B cell (primary cell): ENCODE measurements around the gene FAM168A. TPM values are rescaled to one million over a fixed set of nuclear protein-coding genes. Genes with fewer than 3 reads are reported as not detected.

ENCODE experiments used
- ATAC-seq: fragments of 200-7000 bp; cut with Tn5 transposase; one replicate; pipeline ENCODE4 v1.10.0; 2021; ENCODE audit warnings: low read depth, mild to moderate bottlenecking, moderate number of reproducible peaks, moderate library complexity
- CTCF ChIA-PET: fragments of 350-600 bp; sonication (Branson Sonifier 250); formaldehyde crosslinking; loops from one replicate; lab custom pipeline; 2021; ENCODE audit warnings: antibody characterized with exemption, inconsistent platforms; lab: Charles Lee
- POLR2A ChIA-PET: fragments of 350-600 bp; sonication (Branson Sonifier 250); formaldehyde crosslinking; loops from one replicate; lab custom pipeline; 2021; ENCODE audit warnings: antibody characterized with exemption; lab: Charles Lee
- DNase-seq: peaks from one replicate; pipeline ENCODE4 v3.0.0; 2013
- H2AFZ ChIP-seq: 2 replicates; pipeline ENCODE4 v1.6.1; 2012; ENCODE audit warnings: mild to moderate bottlenecking, low read depth, low read length; ENCODE audit not compliant: insufficient read depth, poor library complexity, severe bottlenecking
- H3K27ac ChIP-seq, 2 donors: 1 replicate in 1 of 2; 2 replicates in 1 of 2; pipeline ENCODE4 v1.5.1; 2012 to 2013; ENCODE audit warnings: low read length in 2 of 2, mild to moderate bottlenecking in 2 of 2, moderate library complexity in 1 of 2
- H3K27me3 ChIP-seq, 4 experiments: fragments of 200-600 bp in 1 of 4; sonication (generic) in 1 of 4; replicated peaks in 1 of 4; 1 replicate in 2 of 4; 2 replicates in 2 of 4; pipeline versions ENCODE4 v1.6.1 to v1.7.0; 2013 to 2016; ENCODE audit warnings: low read length in 3 of 4, mild to moderate bottlenecking in 2 of 4, mixed read lengths in 1 of 4, moderate library complexity in 1 of 4; ENCODE audit not compliant: insufficient read depth in 4 of 4, control insufficient read depth in 3 of 4; ENCODE audit errors: control extremely low read depth in 1 of 4
- H3K36me3 ChIP-seq, 2 experiments: replicated peaks in 1 of 2; 1 replicate in 1 of 2; 2 replicates in 1 of 2; pipeline versions ENCODE4 v1.6.1 to v1.7.1; 2013; ENCODE audit warnings: low read length in 1 of 2; ENCODE audit not compliant: insufficient read depth in 2 of 2, control insufficient read depth in 1 of 2; ENCODE audit errors: control extremely low read depth in 1 of 2, extremely low read depth in 1 of 2
- H3K4me1 ChIP-seq, 2 donors: fragments of 200-600 bp in 1 of 2; sonication (generic) in 1 of 2; 1 replicate in 1 of 2; 2 replicates in 1 of 2; pipeline versions ENCODE4 v1.5.1 to v1.6.1; 2013 to 2017; ENCODE audit warnings: low read length in 2 of 2; ENCODE audit not compliant: control insufficient read depth in 2 of 2, insufficient read depth in 2 of 2
- H3K4me2 ChIP-seq: replicated peaks from 2 replicates; pipeline ENCODE3; 2012; ENCODE audit warnings: mild to moderate bottlenecking, low read depth, low read length; ENCODE audit not compliant: poor library complexity, severe bottlenecking
- H3K4me3 ChIP-seq, 5 experiments: fragments of 200-600 bp in 1 of 5; sonication (generic) in 1 of 5; 1 replicate in 3 of 5; 2 replicates in 2 of 5; pipeline versions ENCODE4 v1.5.1 to v1.7.0; 2011 to 2016; ENCODE audit warnings: low read length in 4 of 5, mild to moderate bottlenecking in 4 of 5, low read depth in 2 of 5, control low read depth in 1 of 5, moderate library complexity in 1 of 5; ENCODE audit not compliant: insufficient read depth in 1 of 5; ENCODE audit errors: control extremely low read depth in 1 of 5, extremely low read depth in 1 of 5
- H3K79me2 ChIP-seq: fragments of 200-600 bp; sonication (generic); one replicate; pipeline ENCODE4 v1.6.0; 2016; ENCODE audit warnings: low read length; ENCODE audit not compliant: control insufficient read depth, insufficient read depth
- H3K9ac ChIP-seq: fragments of 200-600 bp; sonication (generic); 2 replicates; pipeline ENCODE4 v1.6.1; 2017; ENCODE audit warnings: mild to moderate bottlenecking, low read length, moderate library complexity
- H3K9me3 ChIP-seq, 3 donors: one replicate each; pipeline versions ENCODE4 v1.6.1 to v1.7.1; 2013; ENCODE audit warnings: low read length in 2 of 3; ENCODE audit not compliant: control insufficient read depth in 2 of 3, insufficient read depth in 1 of 3; ENCODE audit errors: control extremely low read depth in 1 of 3
- H4K20me1 ChIP-seq: 2 replicates; pipeline ENCODE4 v1.6.0; 2012; ENCODE audit warnings: mild to moderate bottlenecking, low read length; ENCODE audit not compliant: insufficient read depth, control insufficient read depth, poor library complexity, severe bottlenecking
- H3K27ac Mint-ChIP-seq: one replicate; pipeline ENCODE4 v1.8.0; 2021; ENCODE audit warnings: mixed read lengths
- H3K27me3 Mint-ChIP-seq: one replicate; pipeline ENCODE4 v1.8.0; 2021; ENCODE audit warnings: mixed read lengths
- H3K4me1 Mint-ChIP-seq: one replicate; pipeline ENCODE4 v1.8.0; 2021; ENCODE audit warnings: mixed read lengths
- H3K4me3 Mint-ChIP-seq: one replicate; pipeline ENCODE4 v1.8.0; 2021; ENCODE audit warnings: mixed read lengths
- H3K9me3 Mint-ChIP-seq: one replicate; pipeline ENCODE4 v1.8.0; 2022; ENCODE audit warnings: mixed read lengths; ENCODE audit not compliant: insufficient read depth
- CTCF ChIP-seq: fragments of 200-600 bp; IDR thresholded peaks from one replicate; pipeline ENCODE4 v1.8.0; 2022; ENCODE audit warnings: antibody characterized with exemption, mild to moderate bottlenecking
- EZH2 ChIP-seq: IDR thresholded peaks from 2 replicates; pipeline ENCODE4 v1.6.1; 2012; ENCODE audit warnings: borderline replicate concordance, low read depth, mild to moderate bottlenecking, moderate library complexity, low read length; ENCODE audit not compliant: insufficient read depth, poor library complexity, severe bottlenecking
- WGBS: methylation state at CpG from one replicate; pipeline ENCODE4 v1.1.5; 2013; ENCODE audit warnings: missing lambda C conversion rate; ENCODE audit not compliant: insufficient coverage; 5-methylcytosine and 5-hydroxymethylcytosine counted together
- intact Hi-C: fragments of 100-400 bp; cut with micrococcal nuclease; formaldehyde crosslinking; loops from one replicate; pipeline ENCODE4 v1.10.0; 2022
- polyA plus RNA-seq: library from polyadenylated mRNA; depleted of rRNA; stranded (reverse); fragments of >200 nt; gene quantifications from 2 replicates; pipeline ENCODE4 v1.2.3, GENCODE V29; 2012
- total RNA-seq, 2 donors: library from RNA; stranded (reverse); fragments of 120-200 nt in 1 of 2; gene quantifications; 1 replicate in 1 of 2; 2 replicates in 1 of 2; pipeline versions ENCODE4 v1.2.3 to v1.2.4, GENCODE V29; 2013 to 2022

Gene FAM168A
- total and polyA plus RNA-seq, 2 donors (not counting 1 experiment from before 2014, with no cell fraction given): 11.0 to 26.8 TPM

- no peak overlapping the region for H3K27ac ChIP-seq
- H3K4me1 ChIP-seq: no peaks in the 10 kb centered on the region
- Mint-ChIP-seq H3K27ac (no peak overlapping the region), H3K4me3 (no peak overlapping the region), H3K4me1 (peaks cover 20% of the 10 kb centered on the region), H3K9me3 (no peaks in the 10 kb centered on the region), H3K27me3 (no peaks in the 10 kb centered on the region)
- peaks cover 0 to 2% of the 10 kb centered on the region in 2 experiments for H3K36me3 ChIP-seq
- H3K9ac ChIP-seq: no peak overlapping the region
- no peak overlapping the region for H3K4me3 ChIP-seq
- no peaks in the 10 kb centered on the region for H4K20me1 ChIP-seq
- H3K4me2 ChIP-seq: no peak overlapping the region
- H3K9me3 ChIP-seq: no peaks in the 10 kb centered on the region
- TF ChIP-seq EZH2 (no peak), CTCF (no peak)
- H3K27me3 ChIP-seq: no peaks in the 10 kb centered on the region
- no peak for ATAC-seq
- intact Hi-C loops: no loop called here
- WGBS: no CpG with 5 or more reads among the region's 2 CpGs
- H3K79me2 ChIP-seq: peaks cover 27% of the 10 kb centered on the region
- POLR2A ChIA-PET: no interaction called here
- DNase-seq: no peak
- CTCF ChIA-PET: no interaction called here
- no peak overlapping the region for H2AFZ ChIP-seq
Measured at GRCh38 chr11:73547706-73548595, 50.0 kb downstream of the FAM168A start.

- H3K79me2 ChIP-seq: peaks cover 27% of the 10 kb centered on the region
- no peaks in the 10 kb centered on the region for H4K20me1 ChIP-seq
- intact Hi-C loops: no loop called here
- H3K4me3 Mint-ChIP-seq: no peak overlapping the region
- H3K36me3 ChIP-seq: no peaks in the 10 kb centered on the region
- no peak overlapping the region for H3K27ac Mint-ChIP-seq
- peaks cover 11 to 13% of the 10 kb centered on the region in 2 donors for H3K4me1 ChIP-seq
- POLR2A ChIA-PET: no interaction called here
- H3K27ac ChIP-seq: no peak overlapping the region
- TF ChIP-seq EZH2: no peak
- no peak for TF ChIP-seq CTCF
- WGBS: 100% methylated on average over 1 of the region's 1 CpG
- no peak overlapping the region for H2AFZ ChIP-seq
- no peaks in the 10 kb centered on the region for H3K27me3 Mint-ChIP-seq
- DNase-seq: no peak
- no peaks in the 10 kb centered on the region for H3K9me3 Mint-ChIP-seq
- H3K9me3 ChIP-seq: no peaks in the 10 kb centered on the region
- no peak overlapping the region for H3K4me2 ChIP-seq
- CTCF ChIA-PET: no interaction called here
- no peak for ATAC-seq
- H3K4me1 Mint-ChIP-seq: peaks cover 18% of the 10 kb centered on the region
- H3K4me3 ChIP-seq: no peak overlapping the region
- H3K9ac ChIP-seq: no peak overlapping the region
- no peaks in the 10 kb centered on the region for H3K27me3 ChIP-seq
Measured at GRCh38 chr11:73542175-73542574, 55.7 kb downstream of the FAM168A start.
